ENCODE data around the gene WNT7B.

Gene WNT7B

GRCh38 chr22:45903355-45904135 is 73.4 kb downstream of the WNT7B start:
- no peak for DNase-seq

- DNase-seq = no peak
Observed at GRCh38 chr22:45897736-45898135, 79.2 kb downstream of the WNT7B start.

- no peak for DNase-seq
Observed at GRCh38 chr22:45896964-45897538, 79.9 kb downstream of the WNT7B start.

- no peak for DNase-seq
Observed at GRCh38 chr22:45896153-45896951, 80.6 kb downstream of the WNT7B start.

- DNase-seq = no peak
Observed at GRCh38 chr22:45895436-45896152, 81.4 kb downstream of the WNT7B start.

GRCh38 chr22:45893516-45893915 is 83.4 kb downstream of the WNT7B start:
- DNase-seq = no peak

GRCh38 chr22:45892681-45893461 is 84.1 kb downstream of the WNT7B start:
- DNase-seq = no peak

- DNase-seq = no peak
Observed at GRCh38 chr22:45891996-45892621, 84.9 kb downstream of the WNT7B start.

GRCh38 chr22:45891471-45891995 is 85.4 kb downstream of the WNT7B start:
- DNase-seq = no peak

GRCh38 chr22:45891021-45891421 is 85.9 kb downstream of the WNT7B start:
- DNase-seq = no peak

GRCh38 chr22:45890351-45890635 is 86.7 kb downstream of the WNT7B start:
- no peak for DNase-seq

- peak; percentile 16 for DNase-seq
Observed at GRCh38 chr22:45889539-45890350, 87.2 kb downstream of the WNT7B start.

- DNase-seq = no peak
Observed at GRCh38 chr22:45889093-45889538, 87.8 kb downstream of the WNT7B start.

- DNase-seq = no peak
Observed at GRCh38 chr22:45888221-45889092, 88.5 kb downstream of the WNT7B start.

GRCh38 chr22:45887202-45888131 is 89.5 kb downstream of the WNT7B start:
- DNase-seq = no peak

- no peak for DNase-seq
Observed at GRCh38 chr22:45886540-45886939, 90.4 kb downstream of the WNT7B start.

GRCh38 chr22:45885941-45886395 is 91.0 kb downstream of the WNT7B start:
- peak; percentile 40 for DNase-seq

GRCh38 chr22:45885171-45885840 is 91.7 kb downstream of the WNT7B start:
- DNase-seq = no peak

Measured in midbrain (tissue), 1 donor.